ENCODE data around the gene PROK1. TPM values are rescaled to one million over a fixed set of nuclear protein-coding genes. Genes with fewer than 3 reads are reported as not detected.
A peak's percentile ranks its signal among the peaks of the same experiment; 100 is the strongest.
"Not testable (repeated sequence)": the region's sequence is repeated elsewhere in the genome, so short reads cannot be mapped to it uniquely, and the experiment has no call there.

PROK1 gene
- total RNA-seq, 1 donor from 2014 or later: not detected

DNA sequence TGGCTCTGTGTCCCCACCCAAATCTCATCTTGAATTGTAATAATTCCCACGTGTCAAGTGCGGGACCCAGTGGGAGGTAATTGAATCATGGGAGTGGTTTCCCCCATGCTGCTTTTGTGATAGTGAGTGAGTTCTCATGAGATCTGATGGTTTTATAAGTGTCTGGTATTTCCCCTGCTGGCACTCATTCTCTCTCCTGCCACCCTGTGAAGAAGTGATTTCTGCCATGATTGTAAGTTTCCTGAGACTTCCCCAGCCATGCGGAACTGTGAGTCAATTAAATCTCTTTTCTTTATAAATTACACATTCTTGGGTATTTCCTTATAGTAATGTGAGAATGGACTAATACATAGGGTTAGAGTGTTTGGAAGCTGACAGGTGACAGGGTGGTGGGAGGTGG, 11.1 kb upstream of the PROK1 start:
- H3K4me3 Mint-ChIP-seq; H3K4me1 Mint-ChIP-seq; intact Hi-C loops (cut with micrococcal nuclease); H3K36me3 Mint-ChIP-seq (ENCODE audit: low read depth); DNase-seq; H3K9me3 Mint-ChIP-seq; H3K27ac Mint-ChIP-seq: not testable (repeated sequence)
- peaks cover 26% of the 10 kb centered on the region for H3K27me3 Mint-ChIP-seq

DNA sequence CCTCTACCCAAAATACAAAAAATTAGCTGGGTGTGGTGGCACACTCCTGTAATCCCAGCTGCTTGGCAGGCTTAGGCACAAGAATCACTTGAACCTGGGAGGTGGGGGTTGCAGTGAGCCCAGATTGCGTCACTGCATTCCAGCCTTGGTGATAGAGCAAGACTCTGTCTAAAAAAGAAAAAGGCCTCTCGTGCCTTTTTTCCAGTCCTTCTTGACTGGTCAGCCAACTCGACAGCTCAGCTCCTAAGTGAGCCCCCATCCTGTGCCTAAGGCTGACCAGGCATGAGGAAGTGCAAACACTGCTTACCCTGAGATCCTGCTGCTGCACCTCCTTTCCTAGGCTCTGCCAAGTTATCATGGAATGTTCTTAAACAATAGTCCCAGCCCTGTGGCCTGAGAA, 10.1 kb upstream of the PROK1 start:
- Mint-ChIP-seq H3K4me3 (no peak overlapping the region), H3K27ac (no peak overlapping the region), H3K9me3 (no peaks in the 10 kb centered on the region), H3K27me3 (peaks cover 24% of the 10 kb centered on the region), H3K36me3 (ENCODE audit: low read depth) (no peaks in the 10 kb centered on the region), H3K4me1 (no peaks in the 10 kb centered on the region)
- intact Hi-C loops (cut with micrococcal nuclease): no loop called here
- DNase-seq: no peak

DNA sequence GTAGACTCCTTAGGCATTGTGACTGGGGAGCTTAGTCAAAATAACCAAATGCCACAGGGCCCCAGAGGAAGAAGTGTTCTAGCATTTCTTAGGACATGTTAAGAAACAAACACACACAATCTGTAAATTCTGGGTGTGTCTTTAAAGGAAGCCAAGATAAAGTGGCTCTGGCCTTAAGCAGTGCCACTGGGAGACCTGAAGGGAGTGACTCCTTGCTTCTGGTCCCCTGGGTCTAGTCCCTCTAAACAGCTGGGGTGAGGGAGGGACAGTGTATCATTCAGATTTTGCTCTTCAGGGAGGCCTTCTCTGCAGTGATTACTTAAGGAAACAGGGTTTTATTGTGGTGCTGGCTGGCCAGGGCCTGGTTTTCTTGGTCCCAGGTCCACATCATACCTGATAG, 9.1 kb upstream of the PROK1 start:
- H3K36me3 Mint-ChIP-seq (ENCODE audit: low read depth): no peaks in the 10 kb centered on the region
- H3K4me1 Mint-ChIP-seq: no peaks in the 10 kb centered on the region
- intact Hi-C loops (cut with micrococcal nuclease): no loop called here
- H3K9me3 Mint-ChIP-seq: no peaks in the 10 kb centered on the region
- H3K27me3 Mint-ChIP-seq: peaks cover 19% of the 10 kb centered on the region
- no peak for DNase-seq
- no peak overlapping the region for H3K4me3 Mint-ChIP-seq
- no peak overlapping the region for H3K27ac Mint-ChIP-seq

DNA sequence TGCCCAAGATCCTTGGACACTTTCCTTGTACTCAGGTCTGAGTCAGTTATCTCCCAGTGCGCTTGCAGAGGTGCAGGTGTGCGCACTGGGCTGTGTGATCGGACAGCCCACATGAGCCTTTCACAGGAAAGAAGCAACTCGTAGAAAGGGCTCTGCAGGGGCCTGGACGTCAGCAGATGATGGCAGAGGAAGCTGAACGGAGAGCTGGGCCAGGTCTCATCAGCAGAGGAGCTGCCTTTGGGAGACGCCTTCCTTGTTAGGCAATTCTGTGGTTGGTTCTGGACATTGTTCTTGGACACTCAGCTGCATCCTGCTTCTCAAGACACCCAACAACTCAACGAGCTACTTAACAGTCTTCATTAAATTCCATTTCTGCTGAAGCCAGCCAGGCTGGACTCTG, 7.5 kb upstream of the PROK1 start:
- H3K9me3 Mint-ChIP-seq: no peaks in the 10 kb centered on the region
- intact Hi-C loops (cut with micrococcal nuclease): no loop called here

DNA sequence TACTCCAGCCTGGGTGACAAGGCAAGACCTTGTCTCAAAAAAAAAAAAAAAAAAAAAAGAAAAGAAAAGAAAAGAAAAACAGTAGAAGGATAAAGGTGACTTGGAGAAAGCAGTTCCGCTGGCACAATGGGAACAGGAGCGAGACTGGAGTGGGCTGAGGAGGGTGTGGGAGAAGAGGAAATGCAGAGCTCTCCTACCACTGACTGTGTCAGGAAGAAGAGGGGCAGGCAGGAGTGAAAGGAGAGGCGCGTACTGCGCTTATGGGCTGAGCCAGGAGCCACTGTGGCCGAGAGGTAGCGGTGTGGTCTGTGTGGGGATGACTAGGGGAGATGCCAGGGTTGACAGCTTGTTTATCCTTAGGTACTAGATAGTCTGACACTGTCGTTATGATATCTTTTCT, 6.4 kb upstream of the PROK1 start:
- Mint-ChIP-seq H3K9me3 (no peaks in the 10 kb centered on the region), H3K36me3 (ENCODE audit: low read depth) (no peaks in the 10 kb centered on the region), H3K27me3 (peaks cover 26% of the 10 kb centered on the region), H3K4me1 (no peaks in the 10 kb centered on the region), H3K4me3 (no peak overlapping the region), H3K27ac (no peak overlapping the region)
- intact Hi-C loops (cut with micrococcal nuclease): no loop called here
- DNase-seq: no peak

More for the DNA sequence above, 7.5 kb upstream of the PROK1 start:
- DNase-seq: no peak
- Mint-ChIP-seq H3K4me1 (no peaks in the 10 kb centered on the region), H3K27ac (no peak overlapping the region), H3K4me3 (no peak overlapping the region), H3K27me3 (peaks cover 21% of the 10 kb centered on the region), H3K36me3 (ENCODE audit: low read depth) (no peaks in the 10 kb centered on the region)

DNA sequence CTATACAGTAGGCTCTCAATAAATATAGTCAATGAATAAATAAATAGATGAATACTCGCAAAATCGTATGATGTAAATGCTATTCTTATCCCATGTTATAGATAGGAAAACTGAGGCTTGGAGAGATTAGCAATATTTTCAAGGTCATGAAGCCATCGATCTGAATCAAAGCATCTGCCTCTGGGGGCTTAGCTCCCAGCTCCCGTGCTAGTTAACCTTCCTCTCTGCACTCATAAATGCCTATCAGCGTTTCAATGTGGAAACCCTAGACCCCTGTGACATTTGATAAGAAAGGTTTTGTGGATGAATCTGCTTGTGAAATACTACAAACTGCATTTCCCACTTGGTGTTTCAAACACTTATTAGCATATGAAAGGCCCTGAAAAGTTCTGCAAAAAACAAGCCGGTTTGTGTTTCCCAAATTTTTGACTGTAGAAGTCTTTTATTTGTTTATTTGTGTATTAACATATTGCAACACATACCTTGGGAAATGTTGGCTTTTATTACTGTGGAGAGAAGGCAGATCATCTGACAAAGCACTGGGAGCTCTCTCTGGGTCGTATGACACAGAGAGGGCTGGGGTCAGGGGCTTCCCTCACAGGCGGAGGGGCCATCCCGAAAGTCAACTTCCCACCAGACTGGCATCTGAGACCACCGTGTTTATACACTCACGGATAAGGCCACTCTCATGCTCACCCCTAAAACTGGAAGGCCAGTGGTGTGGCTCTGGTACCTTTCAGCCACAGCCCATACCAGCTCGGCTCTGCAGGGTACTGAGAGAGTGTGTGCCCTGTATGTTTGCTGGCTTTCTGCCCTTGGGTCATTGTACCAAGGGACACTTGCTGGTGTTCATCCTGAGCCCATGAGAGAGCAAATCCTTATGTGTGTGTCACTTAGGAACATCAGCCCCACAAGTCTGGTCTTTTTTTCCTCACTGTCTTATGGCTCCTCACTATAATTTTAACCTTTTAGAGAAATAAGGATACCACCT, 993 bp upstream of the PROK1 start:
- Mint-ChIP-seq H3K4me1 (no peaks in the 10 kb centered on the region), H3K9me3 (no peaks in the 10 kb centered on the region), H3K27ac (no peak overlapping the region), H3K4me3 (no peak overlapping the region), H3K36me3 (ENCODE audit: low read depth) (no peaks in the 10 kb centered on the region), H3K27me3 (peaks cover 22% of the 10 kb centered on the region)
- intact Hi-C loops (cut with micrococcal nuclease): no loop called here
- DNase-seq: no peak

DNA sequence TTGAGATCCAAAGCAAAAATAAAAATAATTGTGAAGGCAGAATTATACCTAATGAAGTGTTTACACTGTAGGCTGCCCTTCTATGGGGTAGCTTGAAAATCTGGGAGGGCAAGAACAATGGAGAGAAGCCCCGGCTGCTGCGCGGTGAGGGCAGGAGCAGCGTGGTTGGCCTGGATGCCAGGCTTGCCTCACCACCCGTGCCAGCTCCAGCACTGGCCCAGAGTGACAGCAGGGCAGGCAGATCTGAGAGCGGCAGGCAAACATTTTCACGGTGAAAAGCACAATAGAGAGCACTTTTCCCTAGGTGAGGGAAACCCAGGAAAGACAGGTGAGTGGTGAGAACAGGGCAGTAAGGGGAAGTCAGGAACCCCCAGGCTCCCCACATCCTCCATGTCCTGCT, 1.4 kb downstream of the PROK1 start:
- no peaks in the 10 kb centered on the region for H3K36me3 Mint-ChIP-seq (ENCODE audit: low read depth)
- intact Hi-C loops (cut with micrococcal nuclease): no loop called here
- no peaks in the 10 kb centered on the region for H3K4me1 Mint-ChIP-seq
- no peak overlapping the region for H3K27ac Mint-ChIP-seq
- H3K27me3 Mint-ChIP-seq: peaks cover 22% of the 10 kb centered on the region
- no peak overlapping the region for H3K4me3 Mint-ChIP-seq
- DNase-seq: no peak
- H3K9me3 Mint-ChIP-seq: no peaks in the 10 kb centered on the region

DNA sequence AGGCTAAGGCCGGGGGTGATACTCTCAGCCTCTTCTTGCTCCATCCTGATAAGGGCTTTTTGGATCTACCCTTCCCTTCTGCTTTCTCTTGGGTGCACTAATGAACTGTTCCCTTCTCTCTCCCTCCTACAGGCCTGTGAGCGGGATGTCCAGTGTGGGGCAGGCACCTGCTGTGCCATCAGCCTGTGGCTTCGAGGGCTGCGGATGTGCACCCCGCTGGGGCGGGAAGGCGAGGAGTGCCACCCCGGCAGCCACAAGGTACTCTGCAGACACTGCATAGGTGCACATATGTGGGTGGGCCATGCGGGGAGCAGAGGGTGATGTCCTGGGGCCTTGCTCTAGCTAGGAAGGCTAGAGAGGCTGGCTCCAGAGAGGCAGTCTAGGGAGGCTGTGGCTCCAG, 2.9 kb downstream of the PROK1 start:
- Mint-ChIP-seq H3K4me1 (no peaks in the 10 kb centered on the region), H3K27ac (no peak overlapping the region), H3K27me3 (peaks cover 17% of the 10 kb centered on the region), H3K9me3 (no peaks in the 10 kb centered on the region), H3K36me3 (ENCODE audit: low read depth) (no peaks in the 10 kb centered on the region), H3K4me3 (no peak overlapping the region)
- DNase-seq: no peak
- intact Hi-C loops (cut with micrococcal nuclease): no loop called here

DNA sequence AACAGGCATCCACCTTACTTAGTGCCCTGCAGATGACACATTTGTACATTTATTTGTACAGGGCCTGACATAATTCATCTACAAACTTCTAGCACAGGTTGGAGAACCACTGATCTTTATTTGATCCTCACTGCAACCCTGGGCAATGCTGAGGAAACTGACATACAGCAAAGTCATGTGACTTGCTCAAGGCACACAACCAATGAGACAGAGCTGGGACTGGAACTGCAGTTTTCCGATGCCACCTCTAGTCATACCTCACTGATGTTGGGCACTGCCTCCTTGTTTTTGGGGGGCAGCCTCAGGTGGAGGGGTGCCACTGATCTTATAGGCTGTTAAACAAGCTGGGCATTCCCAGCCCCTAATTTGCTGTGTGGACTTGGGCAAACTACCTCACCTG, 3.4 kb downstream of the PROK1 start:
- intact Hi-C loops (cut with micrococcal nuclease): no loop called here
- Mint-ChIP-seq H3K9me3 (no peaks in the 10 kb centered on the region), H3K4me3 (no peak overlapping the region), H3K27me3 (peaks cover 14% of the 10 kb centered on the region), H3K36me3 (ENCODE audit: low read depth) (no peaks in the 10 kb centered on the region), H3K27ac (no peak overlapping the region), H3K4me1 (no peaks in the 10 kb centered on the region)
- DNase-seq: no peak

DNA sequence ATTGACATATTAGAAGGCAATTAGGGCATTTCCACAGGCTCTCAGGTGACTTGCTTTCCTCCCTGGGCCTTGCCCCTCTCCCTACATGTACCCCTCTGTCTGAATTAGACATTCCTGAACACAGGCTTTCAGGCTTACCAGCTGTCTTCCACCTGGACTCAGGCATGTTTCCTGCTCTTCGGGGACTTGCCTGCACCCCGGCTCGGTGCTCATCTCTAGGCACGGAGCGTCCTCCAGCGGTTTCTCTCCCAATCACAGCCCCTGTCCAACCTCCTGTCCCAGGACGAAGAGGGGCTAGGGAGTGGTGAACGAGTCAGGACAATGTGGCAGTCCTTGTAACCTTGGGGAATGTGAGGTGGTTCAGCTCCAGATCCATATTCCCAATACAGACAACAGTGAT, 4.2 kb downstream of the PROK1 start:
- Mint-ChIP-seq H3K4me1 (no peaks in the 10 kb centered on the region), H3K4me3 (no peak overlapping the region), H3K9me3 (no peaks in the 10 kb centered on the region), H3K27me3 (peaks cover 11% of the 10 kb centered on the region), H3K27ac (no peak overlapping the region), H3K36me3 (ENCODE audit: low read depth) (no peaks in the 10 kb centered on the region)
- DNase-seq: no peak
- intact Hi-C loops (cut with micrococcal nuclease): no loop called here

DNA sequence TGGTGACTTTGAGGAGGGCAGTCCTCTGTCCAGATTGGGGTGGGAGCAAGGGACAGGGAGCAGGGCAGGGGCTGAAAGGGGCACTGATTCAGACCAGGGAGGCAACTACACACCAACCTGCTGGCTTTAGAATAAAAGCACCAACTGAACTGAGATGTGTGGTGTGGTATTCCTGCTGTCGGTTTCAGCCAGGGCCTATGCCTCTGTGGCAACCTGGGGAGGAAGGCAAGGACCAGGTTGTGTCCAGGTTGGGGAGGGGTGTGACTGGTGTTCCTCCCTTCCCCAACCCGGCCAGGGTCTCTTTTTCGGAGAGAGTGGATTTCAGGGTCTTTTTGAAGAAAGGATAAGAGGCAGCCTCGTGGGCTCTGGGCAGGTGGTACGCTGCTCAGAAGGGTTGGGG, 6.3 kb downstream of the PROK1 start:
- no peaks in the 10 kb centered on the region for H3K9me3 Mint-ChIP-seq
- H3K36me3 Mint-ChIP-seq (ENCODE audit: low read depth): no peaks in the 10 kb centered on the region
- H3K27ac Mint-ChIP-seq: no peak overlapping the region
- peaks cover 4% of the 10 kb centered on the region for H3K27me3 Mint-ChIP-seq
- intact Hi-C loops (cut with micrococcal nuclease): no loop called here
- no peak overlapping the region for H3K4me3 Mint-ChIP-seq
- no peak for DNase-seq
- no peaks in the 10 kb centered on the region for H3K4me1 Mint-ChIP-seq

DNA sequence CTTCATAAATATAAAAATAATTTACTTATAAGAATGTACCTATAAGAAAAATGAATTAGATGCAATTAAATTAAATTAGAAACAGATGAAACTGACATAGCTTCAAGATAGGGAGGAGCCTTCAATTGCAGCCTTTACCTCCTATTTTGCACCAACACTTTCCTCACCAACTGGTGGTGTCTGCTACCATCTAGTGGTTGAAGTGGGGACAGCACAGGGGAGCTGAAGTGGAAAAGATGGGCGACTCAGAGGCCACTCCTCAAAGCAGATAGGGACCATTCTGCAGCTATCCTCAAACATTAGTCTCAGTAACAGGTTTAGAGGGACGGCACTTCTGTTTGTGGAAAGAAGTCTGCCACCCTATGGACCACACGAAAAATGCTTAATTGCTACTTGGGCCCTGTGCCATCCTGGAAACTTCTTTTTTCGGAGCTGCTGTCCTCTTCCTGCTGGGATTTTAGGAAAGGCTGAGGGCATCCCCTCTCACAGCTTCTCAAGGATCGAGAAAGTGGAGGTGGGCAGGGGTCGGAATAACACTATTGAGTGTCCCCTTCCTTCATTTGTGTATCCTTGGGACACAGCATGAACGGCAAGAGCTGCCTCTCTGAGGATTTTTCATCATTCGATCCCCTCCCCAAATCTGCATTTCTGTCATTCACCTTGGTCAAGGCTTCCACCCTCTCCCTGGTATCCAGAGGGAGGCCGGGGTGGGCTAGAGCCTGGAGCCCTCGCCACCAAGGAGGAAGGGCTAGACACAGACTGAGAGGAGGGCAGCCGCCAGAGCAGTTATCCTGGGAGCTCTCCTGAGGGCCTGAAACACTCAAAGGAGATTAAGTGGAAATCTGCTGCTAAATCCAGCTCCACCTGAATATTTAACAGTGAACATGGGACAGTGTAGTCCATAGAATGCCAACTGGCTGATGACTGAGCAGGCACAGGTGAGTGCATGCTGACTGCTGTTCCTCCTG, 9.6 kb downstream of the PROK1 start:
- H3K27me3 Mint-ChIP-seq: no peaks in the 10 kb centered on the region
- DNase-seq: peak; percentile 96
- H3K36me3 Mint-ChIP-seq (ENCODE audit: low read depth): no peaks in the 10 kb centered on the region
- no peaks in the 10 kb centered on the region for H3K4me1 Mint-ChIP-seq
- H3K27ac Mint-ChIP-seq: no peak overlapping the region
- intact Hi-C loops (cut with micrococcal nuclease): loop anchor here (1.0 to 5.0 kb wide), 5 partner anchors 37 to 263 kb away; no protein-coding TSS in a partner anchor
- H3K9me3 Mint-ChIP-seq: no peaks in the 10 kb centered on the region
- no peak overlapping the region for H3K4me3 Mint-ChIP-seq

DNA sequence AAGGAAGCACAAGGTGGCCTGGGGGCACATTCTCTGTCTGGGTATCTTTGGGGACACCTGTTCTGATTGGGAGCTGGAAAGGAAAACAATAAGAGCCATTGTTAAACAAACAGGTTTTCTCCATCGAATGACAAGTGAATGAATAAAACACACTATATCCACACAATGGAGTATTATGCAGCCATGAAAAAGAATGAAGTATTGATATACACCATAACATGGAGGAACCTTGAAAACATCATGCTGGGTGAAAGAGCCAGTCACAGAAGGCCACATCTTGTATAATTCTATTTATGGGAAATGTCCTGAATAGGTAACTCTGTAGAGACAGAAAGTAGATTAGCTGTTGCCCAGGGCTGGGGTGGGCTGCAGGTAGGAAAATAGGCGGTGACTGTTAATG, 11.1 kb downstream of the PROK1 start:
- Mint-ChIP-seq H3K4me1 (no peaks in the 10 kb centered on the region), H3K9me3 (no peaks in the 10 kb centered on the region), H3K27ac (no peak overlapping the region), H3K27me3 (no peaks in the 10 kb centered on the region), H3K36me3 (ENCODE audit: low read depth) (no peaks in the 10 kb centered on the region), H3K4me3 (no peak overlapping the region)
- intact Hi-C loops (cut with micrococcal nuclease): loop anchor here (5.0 kb wide), 2 partner anchors 35 to 150 kb away; no protein-coding TSS in a partner anchor
- DNase-seq: no peak

DNA sequence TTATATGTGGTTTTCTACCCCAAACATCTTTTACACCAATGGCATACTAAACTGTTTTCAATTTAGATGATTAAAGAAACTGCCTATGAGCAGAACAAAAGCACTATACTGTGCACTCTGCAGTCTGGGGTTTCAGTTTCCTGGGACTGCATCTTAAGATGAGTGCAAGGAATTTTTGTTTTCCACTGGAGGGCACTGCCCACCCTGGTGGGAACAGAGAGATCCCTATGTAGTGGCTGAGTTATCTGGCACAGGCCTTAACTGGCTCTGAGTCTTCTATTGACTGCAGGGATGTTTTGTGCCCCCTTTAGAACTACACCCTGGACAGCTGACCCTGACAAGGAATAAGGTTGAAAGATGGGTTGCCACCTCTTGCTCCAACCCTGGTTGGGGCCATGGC, 12.0 kb downstream of the PROK1 start:
- intact Hi-C loops (cut with micrococcal nuclease): loop anchor here (5.0 kb wide), 2 partner anchors 34 to 151 kb away; no protein-coding TSS in a partner anchor

More for the DNA sequence above, 12.0 kb downstream of the PROK1 start:
- Mint-ChIP-seq H3K9me3 (no peaks in the 10 kb centered on the region), H3K27ac (no peak overlapping the region), H3K4me1 (no peaks in the 10 kb centered on the region), H3K27me3 (no peaks in the 10 kb centered on the region), H3K36me3 (ENCODE audit: low read depth) (no peaks in the 10 kb centered on the region), H3K4me3 (no peak overlapping the region)
- DNase-seq: no peak

Measured in activated CD4-positive, alpha-beta T cell treated with anti-CD3 and anti-CD28 coated beads, Interleukin-2, amount 10 ng/mL, durations not matched to agents 24 days and 14 days (primary cell).